GM12891 (cell line): ENCODE data around the gene ACAP1.

Experiments
- POLR2A ChIP-seq: IDR thresholded peaks from 2 replicates; pipeline ENCODE4 v1.6.1; 2011; ENCODE audit warnings: low read depth, low read length, control low read depth
- POLR2AphosphoS5 ChIP-seq: IDR thresholded peaks from 2 replicates; pipeline ENCODE4 v1.6.1; 2011; ENCODE audit warnings: low read depth, low read length, control low read depth
- POU2F2 ChIP-seq: IDR thresholded peaks from 2 replicates; pipeline ENCODE4 v1.6.1; 2011; ENCODE audit warnings: low read depth, mild to moderate bottlenecking, control low read depth, low read length, moderate library complexity
- SPI1 ChIP-seq: IDR thresholded peaks from 2 replicates; pipeline ENCODE4 v1.6.1; 2011; ENCODE audit warnings: low read depth, low read length, control low read depth

GRCh38 chr17:7336240-7337175, at the start of gene ACAP1:
- no peak for TF ChIP-seq POLR2AphosphoS5
- TF ChIP-seq POU2F2, result no peak
- no peak for TF ChIP-seq SPI1
- TF ChIP-seq POLR2A, result no peak
